NCI-H1048 (cell line): Measurements from ENCODE around the gene HPCAL1.
"Not testable (repeated sequence)": the region's sequence is repeated elsewhere in the genome, so short reads cannot be mapped to it uniquely, and the experiment has no call there.

ENCODE experiments used
- DNase-seq: peaks from one replicate; lab custom pipeline; 2025; lab: John Stamatoyannopoulos, UW

The HPCAL1 gene

DNA sequence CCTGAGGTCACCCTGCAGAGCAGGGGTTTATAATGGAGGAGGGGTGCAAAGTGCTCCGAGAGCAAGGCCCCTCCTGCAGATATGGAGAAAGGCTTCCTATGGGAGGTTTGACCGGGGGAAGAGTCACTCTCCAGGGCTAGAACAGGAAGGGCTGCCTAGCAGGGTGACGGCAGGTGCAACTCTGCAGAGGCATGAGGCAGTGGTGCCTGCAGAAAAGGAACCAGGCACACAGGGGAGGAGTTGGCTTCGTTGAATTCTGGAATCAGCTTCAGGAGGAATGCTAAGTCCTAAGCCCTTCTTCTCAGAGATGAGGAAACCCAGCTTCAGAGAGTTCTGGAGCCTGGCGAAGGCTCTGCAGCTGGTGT is 17.5 kb upstream of the HPCAL1 start:
- DNase-seq: no peak

DNA sequence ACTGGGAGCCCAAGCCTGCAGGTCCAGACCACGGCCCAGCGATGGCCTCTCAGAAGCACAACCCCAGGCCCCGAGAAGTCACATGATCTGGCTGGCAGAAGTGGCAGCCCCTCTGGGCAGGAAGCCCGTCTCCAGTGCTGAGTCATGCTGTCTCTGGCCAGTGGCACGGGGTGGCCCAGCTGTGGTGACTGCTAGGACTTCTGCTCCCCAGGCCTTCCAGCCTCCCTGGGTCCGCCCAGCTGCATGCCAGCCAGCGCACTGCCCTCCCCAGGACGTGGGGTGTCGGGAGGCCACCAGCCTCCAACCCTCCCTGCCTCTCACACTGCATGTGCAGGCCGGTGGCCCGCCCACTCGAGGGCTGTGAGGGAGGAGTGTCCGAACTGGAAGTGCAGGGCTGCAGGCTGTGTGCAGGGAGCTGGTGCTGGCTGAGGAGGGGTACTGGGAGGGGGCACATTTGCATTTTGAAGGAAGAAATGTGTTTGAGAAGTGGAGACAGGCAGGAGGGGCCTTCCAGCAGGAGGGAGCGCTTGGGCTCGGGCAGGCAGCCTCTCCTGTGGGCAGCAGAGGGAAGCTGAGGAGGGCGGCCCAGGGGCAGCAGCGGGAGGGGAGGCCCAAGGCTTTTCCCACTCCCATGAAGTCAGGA is 17.0 kb upstream of the HPCAL1 start:
- DNase-seq: no peak

- no peak for DNase-seq
Observed at GRCh38 chr2:10286216-10287037, 16.3 kb upstream of the HPCAL1 start.

DNA sequence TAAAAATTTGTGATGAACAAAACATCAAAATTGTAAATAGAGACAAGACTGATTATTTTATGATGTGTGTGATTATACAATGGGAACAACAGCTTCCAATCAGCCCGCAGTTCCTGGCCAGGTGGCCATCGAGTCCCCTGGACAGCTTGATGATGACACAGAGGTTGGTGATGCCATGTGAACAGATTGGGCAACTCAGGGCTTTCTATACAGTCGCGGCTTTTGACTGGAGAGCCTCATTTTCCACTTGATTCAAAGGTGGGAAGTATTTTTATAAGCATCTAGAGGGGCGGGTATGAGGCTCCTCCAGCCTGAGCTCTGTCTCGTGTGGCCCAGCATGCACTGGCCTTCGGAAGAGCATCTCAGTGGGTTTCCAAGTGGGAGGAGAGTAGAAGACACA is 14.9 kb upstream of the HPCAL1 start:
- DNase-seq: no peak

- no peak for DNase-seq
Observed at GRCh38 chr2:10288606-10289005, 14.1 kb upstream of the HPCAL1 start.

- no peak for DNase-seq
Observed at GRCh38 chr2:10289352-10289751, 13.4 kb upstream of the HPCAL1 start.

DNA sequence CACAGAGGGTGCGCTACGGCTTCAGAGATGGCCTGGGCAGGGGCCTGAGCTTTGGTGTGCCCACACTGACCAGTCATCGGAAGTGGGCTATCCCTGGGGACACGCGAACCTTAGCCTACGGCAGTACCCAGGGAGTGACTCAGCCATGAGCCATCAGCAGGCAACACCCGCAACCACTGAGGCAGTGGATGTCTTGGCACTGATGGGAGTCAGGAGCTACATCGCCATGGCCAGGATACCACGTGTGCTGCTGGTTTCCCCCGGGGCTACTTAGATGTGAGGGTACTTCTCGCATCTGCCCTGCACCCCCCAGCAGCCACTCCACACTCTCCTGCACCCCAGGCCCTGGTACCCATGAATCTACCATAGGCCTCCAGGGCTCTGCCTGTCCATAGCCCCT is 12.8 kb upstream of the HPCAL1 start:
- DNase-seq: no peak

GRCh38 chr2:10291376-10291775 is 11.3 kb upstream of the HPCAL1 start:
- DNase-seq: not testable (repeated sequence)

DNA sequence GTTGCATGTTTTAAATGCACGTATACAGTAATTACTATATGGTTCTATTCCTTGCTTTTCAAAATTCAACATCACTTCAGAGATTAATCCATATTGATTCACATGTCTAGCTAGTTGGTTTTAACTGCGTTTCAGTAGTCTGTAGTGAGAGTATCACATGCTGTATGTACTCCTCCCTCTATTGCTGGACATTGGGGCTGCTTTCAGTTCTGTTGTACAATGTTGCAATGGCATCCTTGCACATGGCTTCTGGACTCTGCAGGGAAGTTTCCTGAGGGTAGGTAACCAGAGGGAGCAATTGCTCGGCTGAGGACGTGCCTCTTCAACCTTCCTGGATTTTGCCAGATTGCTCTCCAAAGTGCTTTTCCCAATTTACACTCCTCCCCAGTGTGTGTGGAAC is 10.7 kb upstream of the HPCAL1 start:
- DNase-seq: no peak

DNA sequence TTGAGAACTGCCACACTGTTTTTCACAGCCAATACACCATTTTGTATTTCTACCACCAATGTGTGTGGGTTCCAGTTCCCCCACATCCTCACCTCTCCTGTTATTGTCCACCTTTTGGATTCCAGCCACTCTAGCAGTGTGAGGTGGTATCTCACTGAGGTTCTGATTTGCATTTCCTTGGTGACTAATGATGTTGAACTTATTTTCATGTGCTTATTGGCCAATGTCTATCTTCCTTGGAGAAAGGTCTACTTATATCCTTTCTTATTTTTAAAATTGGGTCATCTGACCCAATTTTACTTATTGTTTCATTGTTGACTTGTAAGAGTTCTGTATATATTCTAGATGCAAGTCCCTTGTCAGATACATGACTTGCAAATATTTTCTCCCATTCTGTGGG is 9.1 kb upstream of the HPCAL1 start:
- DNase-seq: no peak

DNA sequence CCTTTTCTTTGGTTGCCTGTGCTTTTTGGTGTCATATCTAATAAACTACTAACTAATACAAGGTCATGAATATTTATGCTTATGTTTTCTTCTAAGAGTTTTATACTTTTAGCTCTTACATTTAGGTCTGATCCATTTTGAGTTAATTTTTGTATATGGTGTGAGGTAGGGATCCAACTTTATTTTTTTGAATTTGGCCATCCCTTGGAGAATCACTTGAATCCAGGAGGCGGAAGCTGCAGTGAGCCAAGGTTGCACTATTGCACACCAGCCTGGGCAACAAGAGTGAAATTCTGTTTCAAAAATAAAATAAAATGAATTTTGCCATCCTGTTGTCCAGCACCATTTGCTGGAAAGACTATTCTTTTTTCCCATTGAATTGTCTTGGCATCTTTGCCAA is 8.6 kb upstream of the HPCAL1 start:
- no peak for DNase-seq

DNA sequence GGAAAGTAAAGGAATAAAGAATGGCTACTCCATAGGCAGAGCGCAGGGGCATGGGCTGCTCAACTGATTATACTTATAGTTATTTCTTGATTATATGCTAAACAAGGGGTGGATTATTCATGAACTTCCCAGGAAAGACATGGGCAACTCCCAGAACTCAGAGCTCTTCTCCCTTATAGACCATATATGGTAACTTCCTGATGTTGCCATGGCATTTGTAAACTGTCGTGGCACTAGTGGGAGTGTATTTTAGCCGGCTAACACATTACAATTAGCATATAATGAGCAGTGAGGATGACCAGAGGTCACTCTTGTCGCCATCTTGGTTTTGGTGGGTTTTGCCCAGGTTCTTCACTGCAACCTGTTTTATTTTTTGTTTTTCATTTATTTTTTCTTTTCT is 7.1 kb upstream of the HPCAL1 start:
- DNase-seq: not testable (repeated sequence)

DNA sequence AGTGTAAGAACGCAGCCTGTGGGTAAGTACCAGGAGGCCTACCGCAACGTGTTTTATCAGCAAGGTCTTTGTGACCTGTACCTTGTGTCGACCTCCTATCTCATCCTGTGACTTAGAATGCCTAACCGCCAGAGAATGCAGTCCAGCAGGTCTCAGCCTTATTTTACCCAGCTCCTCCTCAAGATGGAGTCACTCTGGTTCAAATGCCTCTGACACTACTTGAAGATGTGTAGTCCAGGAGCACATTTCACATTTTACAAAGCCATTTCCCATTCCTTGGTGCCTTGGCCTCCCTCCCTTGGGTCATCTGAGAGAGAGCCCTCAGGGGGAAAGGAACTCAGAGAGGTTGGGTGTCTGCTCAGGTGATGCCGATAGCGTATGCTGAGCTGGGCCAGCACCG is 6.6 kb upstream of the HPCAL1 start:
- no peak for DNase-seq

DNA sequence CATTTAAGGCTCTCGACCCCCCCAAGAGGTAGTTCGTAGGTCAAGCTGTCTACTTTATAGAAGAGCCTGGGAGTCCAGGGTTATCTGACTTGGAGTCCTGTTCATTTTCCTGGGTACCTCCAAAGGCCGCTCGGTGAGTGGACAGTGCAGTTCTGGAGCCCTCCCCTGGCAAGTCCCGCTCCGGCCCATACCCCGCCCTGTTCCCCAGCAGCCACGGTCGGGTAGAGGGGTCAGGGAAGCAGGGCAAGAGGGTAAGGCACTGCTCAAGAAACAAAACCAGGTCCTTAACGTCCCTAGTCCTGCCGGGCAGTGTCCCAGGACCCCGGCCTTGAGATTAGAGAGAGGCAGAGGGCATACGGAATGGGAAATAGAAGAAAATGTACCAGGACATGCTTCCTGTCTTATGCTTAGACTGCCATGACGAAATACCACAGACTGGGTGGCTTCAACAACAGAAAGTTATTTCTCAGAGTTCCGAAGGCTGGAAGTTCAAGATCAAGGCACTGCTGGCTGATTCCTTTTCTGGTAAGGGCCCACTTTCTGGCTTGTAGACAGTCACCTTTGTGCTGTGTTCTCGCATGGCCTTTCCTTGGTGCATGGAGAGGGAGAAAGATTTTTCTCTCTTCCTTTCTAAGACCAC is 5.4 kb upstream of the HPCAL1 start:
- DNase-seq: no peak

DNA sequence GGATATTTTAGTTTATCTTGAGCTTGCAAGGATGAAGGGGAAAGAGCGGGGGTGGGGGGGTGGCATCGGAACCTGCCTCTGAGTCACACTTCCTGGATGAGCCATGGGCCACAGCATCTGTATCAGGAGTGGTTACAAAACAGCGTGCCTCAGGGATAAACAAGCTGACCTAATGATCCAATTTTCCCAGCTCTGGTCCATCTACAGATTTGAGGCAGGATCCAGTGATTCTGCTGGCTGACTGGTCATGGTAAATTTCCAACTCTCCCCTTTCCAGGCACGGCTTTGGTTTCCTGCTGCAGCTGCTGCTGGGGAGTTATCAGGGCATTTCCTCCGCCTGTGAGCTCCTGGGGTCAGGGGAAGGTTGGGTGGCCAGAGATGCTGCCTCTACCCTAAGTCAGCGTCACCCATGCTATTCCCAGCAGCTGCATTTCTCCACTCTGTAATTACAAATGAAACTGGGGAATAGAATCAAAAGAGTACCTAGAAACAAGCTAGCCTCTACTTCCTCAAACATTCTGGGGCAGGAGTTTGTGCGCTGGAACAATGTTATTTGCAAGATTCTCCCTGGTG is 4.7 kb upstream of the HPCAL1 start:
- no peak for DNase-seq

- DNase-seq: not testable (repeated sequence)
Observed at GRCh38 chr2:10298777-10299176, 3.9 kb upstream of the HPCAL1 start.

- no peak for DNase-seq
Observed at GRCh38 chr2:10300328-10300920, 2.3 kb upstream of the HPCAL1 start.

DNA sequence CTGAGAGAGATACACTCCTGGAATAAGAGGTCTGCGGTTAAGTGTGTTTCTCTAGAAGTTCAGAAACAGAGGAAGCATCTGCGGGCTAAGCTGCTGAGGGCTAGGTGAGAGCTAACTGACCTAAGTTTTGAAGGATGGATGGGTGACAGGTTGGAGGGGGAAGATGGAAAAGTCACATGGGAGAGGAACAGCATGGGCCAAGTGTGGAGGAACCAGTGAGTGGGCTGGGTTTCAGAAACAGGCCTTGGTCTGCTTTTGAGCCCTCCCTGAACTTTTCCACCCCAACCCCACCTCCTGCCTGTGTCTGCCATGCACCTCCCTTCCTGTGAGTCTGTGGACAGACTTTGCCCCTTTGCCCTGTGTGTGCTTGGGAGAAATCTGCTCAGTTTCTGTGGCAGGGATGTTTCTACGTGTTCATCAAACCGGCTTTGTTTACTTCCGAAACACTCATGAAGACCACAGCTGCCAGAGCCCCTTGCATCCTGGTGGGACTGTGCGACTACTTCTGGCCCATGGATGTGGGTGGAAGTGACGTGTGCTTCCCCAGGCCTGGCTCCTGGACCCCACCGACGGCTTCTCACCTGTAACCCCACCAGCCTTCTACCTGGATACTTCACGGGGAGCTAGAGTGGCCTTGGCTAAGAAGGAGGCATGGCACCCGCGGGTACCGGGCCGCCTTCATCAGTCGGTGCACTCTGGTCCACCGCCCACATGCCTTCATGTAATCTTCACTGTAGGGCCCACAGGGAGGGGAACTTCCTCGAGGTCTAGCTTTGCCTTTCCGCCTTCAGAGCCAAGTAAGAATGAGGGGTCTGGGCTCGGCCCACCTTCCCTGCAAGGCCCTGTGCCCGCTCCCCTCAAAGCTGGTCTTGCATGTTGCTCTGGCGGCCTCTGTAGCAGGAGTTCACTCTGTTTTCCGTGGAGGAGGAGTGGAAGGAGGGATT is 1.4 kb upstream of the HPCAL1 start:
- DNase-seq: no peak

GRCh38 chr2:10301941-10302478 is 694 bp upstream of the HPCAL1 start:
- DNase-seq: no peak

DNA sequence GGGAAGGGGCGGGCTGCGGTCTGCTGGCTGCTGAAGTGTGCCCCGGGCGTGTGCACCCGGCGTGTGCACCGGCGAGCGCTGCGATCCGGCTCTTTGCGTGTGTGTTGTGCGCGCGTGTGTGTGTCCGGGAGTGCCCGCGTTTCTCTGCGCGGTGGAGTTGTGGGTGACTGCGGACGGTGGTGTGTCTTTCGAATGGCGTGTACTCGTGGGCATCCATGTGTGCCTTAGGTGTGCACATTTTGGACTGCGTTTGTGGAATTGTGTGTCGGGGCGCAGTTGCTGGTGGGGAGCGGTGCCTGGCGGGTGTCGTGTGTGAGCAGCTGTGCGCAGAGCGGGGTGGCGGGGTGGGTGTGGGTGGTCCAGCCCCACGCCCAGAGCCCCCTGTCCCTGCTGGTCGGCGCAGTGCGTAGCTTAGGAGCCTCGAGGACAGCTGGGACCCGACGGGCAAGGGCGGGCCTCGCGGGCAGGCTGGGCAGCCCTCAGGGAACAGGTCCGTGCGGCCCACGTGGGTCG is 533 bp downstream of the HPCAL1 start:
- DNase-seq: no peak
